GM21367 (cell line): Measurements from ENCODE around the gene MTA3.
A peak's percentile ranks its signal among the peaks of the same experiment; 100 is the strongest.
"Not testable (repeated sequence)": the region's sequence is repeated elsewhere in the genome, so short reads cannot be mapped to it uniquely, and the experiment has no call there.

Experiments used
- ATAC-seq: cut with Tn5 transposase; IDR thresholded peaks from one replicate; pipeline ENCODE4 v1.9.1; 2021; ENCODE audit not compliant: unreplicated experiment

Gene MTA3

GRCh38 chr2:42726680-42727079 lies 158.2 kb downstream of the MTA3 start:
- no peak for ATAC-seq

DNA sequence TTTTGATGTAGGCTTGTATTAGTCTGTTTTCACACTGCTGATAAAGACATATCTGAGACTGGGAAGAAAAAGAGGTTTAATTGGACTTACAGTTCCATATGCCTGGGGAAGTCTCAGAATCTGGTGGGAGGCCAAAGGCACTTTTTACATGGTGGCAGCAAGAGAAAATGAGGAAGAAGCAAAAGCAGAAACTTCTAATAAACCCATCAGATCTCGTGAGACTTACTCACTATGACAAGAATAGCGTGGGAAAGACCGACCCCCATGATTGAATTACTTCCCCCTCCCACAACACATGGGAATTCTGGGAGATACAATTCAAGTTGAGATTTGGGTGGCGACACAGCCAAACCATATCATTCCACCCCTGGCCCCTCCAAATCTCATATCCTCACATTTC lies 162.9 kb downstream of the MTA3 start:
- not testable (repeated sequence) for ATAC-seq

DNA sequence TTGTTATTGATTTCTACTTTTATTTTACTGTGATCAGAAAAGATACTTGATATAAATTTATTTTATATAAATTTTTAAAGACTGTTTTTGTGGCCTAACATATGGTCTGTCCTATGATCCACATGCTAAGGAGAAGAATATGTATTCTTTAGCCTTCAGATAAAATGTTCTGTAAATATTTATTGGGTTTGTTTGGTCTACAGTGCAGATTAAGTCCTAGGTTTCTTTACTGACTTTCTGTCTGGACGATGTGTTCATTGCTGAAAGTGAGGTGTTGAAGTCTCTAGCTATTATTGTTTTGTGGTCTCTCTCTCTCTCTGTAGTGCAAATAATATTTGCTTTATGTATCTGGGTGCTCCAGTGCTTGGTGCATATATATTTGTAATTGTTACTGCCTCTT lies 165.4 kb downstream of the MTA3 start:
- ATAC-seq: no peak

- ATAC-seq: no peak
These were observed 168.3 kb downstream of the MTA3 start for GRCh38 chr2:42736598-42737322.

DNA sequence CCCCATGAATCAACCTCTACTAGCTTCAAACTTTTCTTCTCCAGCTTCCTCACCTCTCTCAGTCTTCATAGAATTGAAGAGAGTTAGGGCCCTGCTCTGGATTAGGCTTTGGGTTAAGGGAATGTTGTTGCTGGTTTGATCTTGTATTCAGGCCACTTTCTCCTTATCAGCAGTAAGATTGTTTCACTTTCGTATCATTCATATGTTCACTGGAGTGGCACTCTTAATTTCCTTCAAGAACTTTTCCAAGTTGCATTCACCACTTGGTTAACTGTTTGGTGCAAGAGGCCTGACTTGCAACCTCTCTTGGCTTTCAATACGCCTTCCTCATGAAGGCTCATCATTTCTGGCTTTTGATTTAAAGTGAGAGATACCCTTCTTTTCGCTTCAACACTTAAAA lies 172.7 kb downstream of the MTA3 start:
- ATAC-seq: no peak

- ATAC-seq: no peak
These were observed 174.6 kb downstream of the MTA3 start for GRCh38 chr2:42742740-42743658.

- ATAC-seq: no peak
These were observed 175.2 kb downstream of the MTA3 start for GRCh38 chr2:42743659-42743990.

- no peak for ATAC-seq
These were observed 176.2 kb downstream of the MTA3 start for GRCh38 chr2:42744545-42745082.

DNA sequence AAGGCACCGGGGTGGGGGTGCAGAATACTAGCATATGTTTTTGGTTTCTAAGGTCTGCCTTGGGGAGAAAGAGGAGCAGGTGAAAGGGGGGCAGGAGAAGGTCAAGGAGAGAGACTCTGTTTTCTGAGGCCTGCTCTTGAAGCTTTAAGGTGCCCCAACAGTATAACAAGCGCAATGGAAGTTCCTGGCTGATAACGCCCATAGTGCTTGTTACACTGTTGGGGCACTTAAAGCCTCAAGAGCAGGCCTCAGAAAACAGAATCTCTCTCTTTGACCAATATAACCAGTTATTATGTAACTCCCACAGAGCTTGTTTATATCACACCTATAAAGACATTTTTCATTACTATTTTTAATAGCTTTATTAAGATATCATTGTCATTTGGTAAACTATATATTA lies 179.0 kb downstream of the MTA3 start:
- no peak for ATAC-seq

DNA sequence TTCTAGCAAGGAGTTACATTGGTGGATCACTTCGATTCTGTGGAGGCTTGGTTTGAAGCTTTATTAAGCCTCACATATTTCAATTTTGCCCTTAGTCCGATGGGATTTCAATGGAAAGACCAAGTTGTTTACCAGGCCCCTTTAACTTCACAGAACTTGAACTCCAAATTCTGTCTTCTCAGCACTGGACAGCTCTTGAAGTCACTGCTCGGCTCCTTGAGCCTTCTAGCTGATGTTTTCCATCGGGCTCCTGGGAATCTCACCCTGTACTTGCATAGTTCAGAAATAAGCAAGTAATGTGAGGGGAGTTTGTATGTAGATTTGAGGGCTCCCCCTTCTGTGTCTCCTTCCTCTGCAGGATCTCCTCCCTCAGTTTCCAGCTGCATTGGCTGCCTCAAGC lies 180.4 kb downstream of the MTA3 start:
- ATAC-seq: no peak

GRCh38 chr2:42752314-42752713 lies 183.9 kb downstream of the MTA3 start:
- ATAC-seq: peak; percentile 55

DNA sequence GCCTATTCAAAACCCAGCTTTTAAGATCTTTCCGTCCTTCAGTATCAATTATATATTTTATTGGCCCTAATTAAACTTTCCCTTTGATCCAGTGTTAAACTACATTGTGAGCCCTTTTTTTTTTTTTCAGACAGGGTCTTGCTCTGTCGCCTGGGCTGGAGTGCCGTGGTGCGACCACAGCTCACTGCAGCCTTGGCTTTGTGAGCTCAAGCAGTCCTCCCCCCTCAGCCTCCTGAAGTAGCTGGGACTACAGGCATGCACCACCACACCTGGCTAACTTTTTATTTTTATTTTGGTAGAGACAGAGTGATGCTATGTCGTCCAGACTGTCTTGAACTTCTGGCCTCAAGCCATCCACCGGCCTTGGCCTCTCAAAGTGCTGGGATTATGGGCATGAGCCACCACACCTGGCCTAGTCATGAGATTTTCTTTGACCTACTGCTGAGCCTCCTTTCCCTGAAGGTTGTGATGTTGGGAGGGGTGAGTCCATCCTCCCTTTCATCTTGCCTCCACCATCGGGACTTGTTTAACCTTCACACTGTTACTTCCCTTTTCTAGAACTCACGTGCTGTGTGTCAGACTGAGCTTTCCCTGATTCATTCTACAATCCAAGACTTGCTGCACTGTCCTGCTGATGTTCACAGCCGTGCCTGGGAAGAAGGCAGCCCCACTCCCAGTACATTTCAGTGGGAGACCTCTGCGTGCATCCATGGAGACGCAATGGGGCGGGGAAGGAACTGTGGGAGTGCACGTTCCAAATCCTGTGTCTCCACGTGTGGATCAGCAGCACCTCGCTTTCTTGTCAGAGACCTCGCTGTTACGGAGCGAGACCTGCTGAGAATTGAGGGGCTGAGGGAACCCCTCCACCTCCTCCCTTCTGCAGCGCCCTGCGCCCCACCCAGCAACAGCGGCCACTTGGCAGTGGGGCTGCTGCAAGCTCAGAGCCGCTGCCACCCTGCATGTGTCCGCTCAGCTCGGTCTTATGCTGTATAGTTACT lies 184.7 kb downstream of the MTA3 start:
- no peak for ATAC-seq

DNA sequence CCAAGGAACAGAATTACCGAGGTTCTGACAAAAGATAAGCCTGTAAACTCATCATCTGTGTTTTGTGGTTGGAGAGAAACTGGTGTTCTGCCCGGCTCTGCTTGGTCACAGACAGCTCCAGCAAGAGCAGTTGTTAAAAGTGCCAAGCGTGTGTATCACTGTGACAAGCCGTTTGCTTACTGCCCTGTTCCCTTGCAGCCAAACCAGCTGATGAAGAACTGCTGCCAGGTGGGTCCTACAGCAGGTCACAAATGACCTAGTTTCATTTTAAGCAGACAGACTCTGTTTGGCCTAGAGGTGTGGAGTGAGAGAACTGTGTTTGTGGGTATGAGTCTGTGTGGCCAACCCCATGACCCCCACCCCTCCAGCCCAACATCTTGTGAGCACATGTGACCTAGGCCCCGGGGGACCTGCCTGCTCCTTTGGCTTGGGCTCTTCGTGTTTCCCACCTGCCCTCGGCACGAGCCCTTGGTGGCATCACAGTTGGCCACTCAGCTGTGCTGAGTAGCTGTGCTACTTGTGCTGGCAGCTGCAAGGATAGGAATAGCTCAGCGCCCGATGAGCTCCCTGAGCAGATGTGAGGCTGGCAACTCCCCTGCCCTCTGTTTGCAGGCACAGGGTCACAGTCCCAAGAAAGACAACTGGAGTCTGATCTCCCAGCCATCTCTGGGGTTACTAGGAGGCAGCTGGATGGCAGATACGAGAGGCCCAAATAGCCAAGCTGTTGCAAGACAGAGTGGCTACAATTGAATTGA lies 185.8 kb downstream of the MTA3 start:
- ATAC-seq: peak; percentile 63

- no peak for ATAC-seq
These were observed 186.3 kb downstream of the MTA3 start for GRCh38 chr2:42754776-42755140.

DNA sequence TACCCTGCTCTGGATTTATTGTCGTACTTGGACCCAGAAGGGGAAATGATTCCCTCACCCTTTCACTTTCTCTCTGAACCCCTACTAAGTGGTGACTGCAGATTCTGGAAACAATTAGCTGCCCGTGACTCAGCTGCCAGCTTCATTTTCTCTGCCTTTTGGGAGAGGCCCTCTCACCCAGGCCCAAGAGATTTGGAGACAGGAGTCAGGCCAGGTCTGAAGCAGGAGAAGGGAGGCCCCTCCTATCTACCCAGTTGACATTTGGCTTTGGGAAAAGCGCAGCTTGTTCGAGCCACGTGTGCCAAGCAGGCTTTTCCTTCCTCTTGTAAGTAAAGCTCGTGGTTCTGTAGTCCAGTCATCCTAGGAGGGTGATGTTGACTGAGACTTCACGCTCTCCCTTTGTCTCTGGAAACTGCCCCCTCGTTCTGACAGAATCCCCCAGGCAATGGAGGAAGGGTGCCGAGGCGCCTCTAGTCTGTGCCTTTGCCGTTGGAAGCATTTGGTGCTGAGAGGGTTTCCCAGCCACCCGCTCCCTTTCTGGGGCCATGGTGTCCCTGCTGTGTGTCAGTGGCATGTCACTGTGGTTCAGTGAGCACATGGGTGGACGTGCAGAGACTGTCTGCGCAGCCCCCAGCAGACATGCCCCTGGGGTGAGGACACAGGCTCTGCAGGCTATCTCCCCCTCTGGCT lies 186.9 kb downstream of the MTA3 start:
- ATAC-seq: no peak

GRCh38 chr2:42756150-42756775 lies 187.8 kb downstream of the MTA3 start:
- ATAC-seq: no peak

- ATAC-seq: no peak
These were observed 188.6 kb downstream of the MTA3 start for GRCh38 chr2:42756966-42757513.

GRCh38 chr2:42757981-42758740 lies 189.7 kb downstream of the MTA3 start:
- no peak for ATAC-seq
